GM10266 (cell line): Measurements from ENCODE around the gene UGGT2.
A peak's percentile ranks its signal among the peaks of the same experiment; 100 is the strongest.

Experiments used
- DNase-seq: peaks from one replicate; pipeline ENCODE4 v3.0.0; 2012; ENCODE audit errors: extremely low spot score
- CTCF ChIP-seq: IDR thresholded peaks from 2 replicates; pipeline ENCODE4 v1.5.1; 2012; ENCODE audit warnings: mild to moderate bottlenecking, low read depth; ENCODE audit not compliant: control insufficient read depth, insufficient read depth; ENCODE audit errors: missing control alignments

UGGT2 gene

GRCh38 chr13:96025283-96025682 lies 27.9 kb downstream of the UGGT2 start:
- DNase-seq, result no peak
- TF ChIP-seq CTCF, result no peak

GRCh38 chr13:96020931-96021330 lies 32.3 kb downstream of the UGGT2 start:
- no peak for DNase-seq
- no peak for TF ChIP-seq CTCF

GRCh38 chr13:96020155-96020575 lies 33.0 kb downstream of the UGGT2 start:
- peak; percentile 39 for DNase-seq
- TF ChIP-seq CTCF, result peak; percentile 71

- no peak for DNase-seq
- TF ChIP-seq CTCF, result no peak
Observed at GRCh38 chr13:96018135-96018534, 35.1 kb downstream of the UGGT2 start.

- no peak for DNase-seq
- TF ChIP-seq CTCF, result no peak
Observed at GRCh38 chr13:96011291-96011872, 41.8 kb downstream of the UGGT2 start.

GRCh38 chr13:96003304-96003703 lies 49.9 kb downstream of the UGGT2 start:
- DNase-seq, result no peak
- TF ChIP-seq CTCF, result no peak

GRCh38 chr13:96002322-96003131 lies 50.7 kb downstream of the UGGT2 start:
- DNase-seq, result no peak
- no peak for TF ChIP-seq CTCF
